Measurements from ENCODE around the gene ANAPC2.

DNA sequence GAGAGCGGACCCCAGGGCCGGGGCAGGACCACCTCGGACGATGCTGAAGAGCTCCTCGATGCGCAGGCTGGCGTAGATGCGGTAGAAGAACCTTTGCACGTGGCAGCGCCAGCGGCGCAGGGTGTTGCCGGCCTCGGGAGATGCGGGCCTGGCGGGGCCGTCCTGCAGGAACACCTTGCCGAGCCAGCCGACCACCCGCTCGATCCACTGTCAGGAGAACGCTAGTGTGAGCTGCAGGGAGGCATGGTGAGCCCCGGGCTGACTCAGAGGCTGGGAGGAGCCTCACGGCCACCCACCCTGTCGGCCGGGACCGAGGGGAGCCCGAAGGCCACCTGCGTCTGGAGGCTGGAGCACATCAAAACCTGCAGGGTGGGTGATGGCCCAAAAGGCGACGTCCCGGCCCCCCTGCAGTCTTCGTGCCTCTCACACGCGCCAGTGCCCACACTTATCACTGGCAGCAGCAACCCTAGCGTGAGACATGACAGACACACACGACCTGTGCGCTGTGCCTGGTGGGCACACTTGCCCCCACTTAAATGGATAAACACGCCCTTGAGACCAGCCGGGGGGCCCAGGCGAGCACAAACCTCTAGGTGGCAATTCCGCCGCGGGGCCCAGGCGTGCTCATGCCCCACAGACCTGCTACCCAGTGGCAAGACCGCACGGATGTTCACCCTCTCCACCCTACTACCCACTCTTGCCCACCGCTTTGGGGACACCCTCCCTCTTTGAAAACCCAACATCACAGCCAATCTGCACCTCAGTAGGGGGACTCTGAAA, 3.3 kb downstream of the ANAPC2 start:
- TF ChIP-seq, protein P1, sequence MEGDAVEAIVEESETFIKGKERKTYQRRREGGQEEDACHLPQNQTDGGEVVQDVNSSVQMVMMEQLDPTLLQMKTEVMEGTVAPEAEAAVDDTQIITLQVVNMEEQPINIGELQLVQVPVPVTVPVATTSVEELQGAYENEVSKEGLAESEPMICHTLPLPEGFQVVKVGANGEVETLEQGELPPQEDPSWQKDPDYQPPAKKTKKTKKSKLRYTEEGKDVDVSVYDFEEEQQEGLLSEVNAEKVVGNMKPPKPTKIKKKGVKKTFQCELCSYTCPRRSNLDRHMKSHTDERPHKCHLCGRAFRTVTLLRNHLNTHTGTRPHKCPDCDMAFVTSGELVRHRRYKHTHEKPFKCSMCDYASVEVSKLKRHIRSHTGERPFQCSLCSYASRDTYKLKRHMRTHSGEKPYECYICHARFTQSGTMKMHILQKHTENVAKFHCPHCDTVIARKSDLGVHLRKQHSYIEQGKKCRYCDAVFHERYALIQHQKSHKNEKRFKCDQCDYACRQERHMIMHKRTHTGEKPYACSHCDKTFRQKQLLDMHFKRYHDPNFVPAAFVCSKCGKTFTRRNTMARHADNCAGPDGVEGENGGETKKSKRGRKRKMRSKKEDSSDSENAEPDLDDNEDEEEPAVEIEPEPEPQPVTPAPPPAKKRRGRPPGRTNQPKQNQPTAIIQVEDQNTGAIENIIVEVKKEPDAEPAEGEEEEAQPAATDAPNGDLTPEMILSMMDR (IDR thresholded peaks at IDR 0.05 in 8 of 11, conservative IDR thresholded peaks at IDR 0.05 in 3 of 11) = no peak
- TF ChIP-seq POLR2A (IDR thresholded peaks at IDR 0.05) = no peak

Measured in spleen (tissue), 7 donors.